A549 (cell line): ENCODE results near the gene KLC3.

Experiments used
- CTCF ChIP-seq: fragments of >200 bp; sonication (Bioruptor Twin); formaldehyde crosslinking; IDR thresholded peaks from 3 replicates; pipeline ENCODE4 v1.5.1; 2016
- EHF ChIP-seq: fragments of 250-450 bp; sonication (Bioruptor Pico); IDR thresholded peaks from 2 replicates; pipeline ENCODE4 v1.5.0; 2020; ENCODE audit warnings: mild to moderate bottlenecking
- EP300 ChIP-seq, 2 experiments: fragments of >200 bp; sonication (Bioruptor Twin); formaldehyde crosslinking; IDR thresholded peaks; 2 replicates in 1 of 2; 3 replicates in 1 of 2; pipeline ENCODE4 v1.6.1; 2016 to 2017
- FOSL2 ChIP-seq, 2 experiments: fragments of 450-650 bp in 1 of 2; fragments of >200 bp in 1 of 2; sonication (Bioruptor Twin) in 1 of 2; formaldehyde crosslinking; IDR thresholded peaks; 2 replicates each; pipeline versions ENCODE4 v1.5.0 to v1.6.1; 2016 to 2020; ENCODE audit warnings: mild to moderate bottlenecking in 1 of 2, moderate library complexity in 1 of 2
- JUNB ChIP-seq: fragments of >200 bp; sonication (Bioruptor Twin); formaldehyde crosslinking; IDR thresholded peaks from 2 replicates; pipeline ENCODE4 v1.6.1; 2016
- POLR2A ChIP-seq: IDR thresholded peaks from 2 replicates; pipeline ENCODE4 v1.6.1; 2012; ENCODE audit warnings: mild to moderate bottlenecking, low read length
- POLR2AphosphoS2 ChIP-seq: conservative IDR thresholded peaks from 2 replicates; pipeline ENCODE4 v1.6.1; 2012; ENCODE audit warnings: low read length, improper control_type of control experiment, inconsistent platforms
- RARB ChIP-seq: fragments of 250-450 bp; sonication (Bioruptor Pico); IDR thresholded peaks from 2 replicates; pipeline ENCODE4 v1.8.0; 2021; ENCODE audit warnings: mild to moderate bottlenecking, moderate library complexity
- RFX5 ChIP-seq: fragments of 450-650 bp; IDR thresholded peaks from 2 replicates; pipeline ENCODE4 v1.7.1; 2014; ENCODE audit warnings: antibody characterized with exemption, mild to moderate bottlenecking, moderate library complexity

- TF ChIP-seq JUNB, result no peak
- no peak for TF ChIP-seq CTCF
- no peak for TF ChIP-seq EHF (CRISPR knock-in tag)
- no peak for TF ChIP-seq RFX5
- no peak for TF ChIP-seq POLR2A
- TF ChIP-seq EP300 (IDR thresholded peaks at IDR 0.05), result no peak
- TF ChIP-seq FOSL2 (IDR thresholded peaks at IDR 0.05), result no peak
- no peak for TF ChIP-seq FOSL2 (CRISPR knock-in tag; IDR thresholded peaks at IDR 0.05)
- TF ChIP-seq POLR2AphosphoS2, result no peak
- no peak for TF ChIP-seq RARB
Measured at GRCh38 chr19:45346449-45346848, 5.9 kb downstream of the KLC3 start.
